Common myeloid progenitor, CD34-positive (primary cell): ENCODE results near the gene SPINK7.

Experiments
- CTCF ChIA-PET: fragments of 350-600 bp; sonication (Branson Sonifier 250); formaldehyde crosslinking; loops from one replicate; lab custom pipeline; 2021; ENCODE audit warnings: antibody characterized with exemption; lab: Charles Lee
- POLR2A ChIA-PET: fragments of 350-600 bp; sonication (Branson Sonifier 250); formaldehyde crosslinking; loops from one replicate; lab custom pipeline; 2021; ENCODE audit warnings: antibody characterized with exemption; lab: Charles Lee
- DNase-seq, 3 donors: peaks; one replicate each; pipeline versions ENCODE4 v3.0.0 to v3.0.0-alpha.2; 2013
- H3K27ac ChIP-seq, 2 experiments: 1 replicate in 1 of 2; 2 replicates in 1 of 2; pipeline ENCODE4 v1.7.0; 2013; ENCODE audit warnings: inconsistent platforms in 2 of 2, low read length in 2 of 2, mild to moderate bottlenecking in 2 of 2, low read depth in 1 of 2, moderate library complexity in 1 of 2; ENCODE audit not compliant: severe bottlenecking in 2 of 2, insufficient read depth in 1 of 2, poor library complexity in 1 of 2
- H3K27me3 ChIP-seq, 5 experiments: replicated peaks in 2 of 5; 1 replicate in 3 of 5; 2 replicates in 2 of 5; pipeline versions ENCODE4 v1.6.1 to v1.7.0; 2013; ENCODE audit warnings: low read length in 4 of 5, mild to moderate bottlenecking in 2 of 5, moderate library complexity in 2 of 5, inconsistent platforms in 1 of 5; ENCODE audit not compliant: insufficient read depth in 5 of 5, control insufficient read depth in 4 of 5
- H3K36me3 ChIP-seq, 4 experiments: 1 replicate in 2 of 4; 2 replicates in 2 of 4; pipeline versions ENCODE4 v1.6.1 to v1.7.0; 2013; ENCODE audit warnings: low read length in 3 of 4, control low read depth in 1 of 4, mild to moderate bottlenecking in 1 of 4; ENCODE audit not compliant: control insufficient read depth in 4 of 4, insufficient read depth in 4 of 4
- H3K4me1 ChIP-seq, 4 experiments: 1 replicate in 3 of 4; 2 replicates in 1 of 4; pipeline versions ENCODE4 v1.6.1 to v1.7.1; 2013; ENCODE audit warnings: low read length in 3 of 4, mild to moderate bottlenecking in 3 of 4, control low read depth in 1 of 4, inconsistent platforms in 1 of 4, moderate library complexity in 1 of 4; ENCODE audit not compliant: control insufficient read depth in 4 of 4, insufficient read depth in 4 of 4; ENCODE audit errors: control extremely low read depth in 1 of 4
- H3K4me3 ChIP-seq, 7 experiments: 1 replicate in 4 of 7; 2 replicates in 3 of 7; pipeline versions ENCODE4 v1.5.1 to v1.7.0; 2013; ENCODE audit warnings: mild to moderate bottlenecking in 7 of 7, low read length in 6 of 7, moderate library complexity in 6 of 7, inconsistent platforms in 2 of 7, low read depth in 2 of 7, control low read depth in 1 of 7; ENCODE audit not compliant: insufficient read depth in 4 of 7, control insufficient read depth in 1 of 7; ENCODE audit errors: extremely low read depth in 1 of 7
- H3K9me3 ChIP-seq, 5 experiments: 1 replicate in 4 of 5; 2 replicates in 1 of 5; pipeline versions ENCODE4 v1.6.1 to v1.7.1; 2013; ENCODE audit warnings: low read length in 4 of 5, mild to moderate bottlenecking in 2 of 5, inconsistent platforms in 1 of 5, low read depth in 1 of 5, moderate library complexity in 1 of 5; ENCODE audit not compliant: control insufficient read depth in 4 of 5, insufficient read depth in 2 of 5; ENCODE audit errors: control extremely low read depth in 1 of 5
- WGBS: methylation state at CpG from one replicate; pipeline ENCODE4 v1.1.5; 2013; ENCODE audit not compliant: insufficient coverage; 5-methylcytosine and 5-hydroxymethylcytosine counted together

Gene SPINK7

GRCh38 chr5:148343603-148344487 lies 31.6 kb downstream of the SPINK7 start:
- H3K36me3 ChIP-seq: no peaks in the 10 kb centered on the region
- H3K27me3 ChIP-seq: no peaks in the 10 kb centered on the region
- H3K4me1 ChIP-seq: no peaks in the 10 kb centered on the region
- H3K9me3 ChIP-seq: no peaks in the 10 kb centered on the region
- H3K4me3 ChIP-seq: no peak overlapping the region
- WGBS: 100% methylated on average over 1 of the region's 7 CpGs
- no peak for DNase-seq
- POLR2A ChIA-PET: no interaction called here
- CTCF ChIA-PET: no interaction called here
- no peak overlapping the region for H3K27ac ChIP-seq

- whole genome bisulfite sequencing: no CpG with 5 or more reads among the region's 1 CpG
- H3K27me3 ChIP-seq: no peaks in the 10 kb centered on the region
Measured at GRCh38 chr5:148347706-148348105, 35.5 kb downstream of the SPINK7 start.

GRCh38 chr5:148352696-148353095 lies 40.5 kb downstream of the SPINK7 start:
- Histone ChIP-seq H3K27me3 (no peaks in the 10 kb centered on the region), H3K4me1 (no peaks in the 10 kb centered on the region), H3K36me3 (no peaks in the 10 kb centered on the region), H3K27ac (no peak overlapping the region), H3K4me3 (no peak overlapping the region), H3K9me3 (no peaks in the 10 kb centered on the region)
- WGBS: no CpG with 5 or more reads among the region's 1 CpG
- POLR2A ChIA-PET: no interaction called here
- DNase-seq: no peak
- CTCF ChIA-PET: interaction anchor here (0.6 kb wide), 1 partner anchor 22 kb away, joined by 3 read pairs; no protein-coding TSS in a partner anchor

More at GRCh38 chr5:148347706-148348105, 35.5 kb downstream of the SPINK7 start:
- POLR2A ChIA-PET: no interaction called here
- H3K4me1 ChIP-seq: no peaks in the 10 kb centered on the region
- H3K4me3 ChIP-seq: no peak overlapping the region
- H3K9me3 ChIP-seq: no peaks in the 10 kb centered on the region
- CTCF ChIA-PET: no interaction called here
- H3K36me3 ChIP-seq: no peaks in the 10 kb centered on the region
- no peak overlapping the region for H3K27ac ChIP-seq
- DNase-seq: no peak

- no peaks in the 10 kb centered on the region for H3K36me3 ChIP-seq
- no peak overlapping the region for H3K4me3 ChIP-seq
- no peak overlapping the region for H3K27ac ChIP-seq
- DNase-seq: no peak
- no peaks in the 10 kb centered on the region for H3K27me3 ChIP-seq
- H3K9me3 ChIP-seq: no peaks in the 10 kb centered on the region
- ChIA-PET POLR2A (no interaction called here), CTCF (no interaction called here)
- no peaks in the 10 kb centered on the region for H3K4me1 ChIP-seq
- WGBS: no CpG with 5 or more reads among the region's 2 CpGs
Measured at GRCh38 chr5:148353634-148354033, 41.4 kb downstream of the SPINK7 start.

- CTCF ChIA-PET: no interaction called here
- POLR2A ChIA-PET: no interaction called here
- no peaks in the 10 kb centered on the region for H3K36me3 ChIP-seq
- H3K4me1 ChIP-seq: no peaks in the 10 kb centered on the region
- no peak for DNase-seq
- H3K27ac ChIP-seq: no peak overlapping the region
- no peaks in the 10 kb centered on the region for H3K27me3 ChIP-seq
- no peak overlapping the region for H3K4me3 ChIP-seq
- H3K9me3 ChIP-seq: peaks cover 0 to 10% (median 1%) of the 10 kb centered on the region in 5 experiments
Measured at GRCh38 chr5:148364343-148364742, 52.1 kb downstream of the SPINK7 start.
